ENCODE data around the gene SMPDL3A. TPM values are rescaled to one million over a fixed set of nuclear protein-coding genes. Genes with fewer than 3 reads are reported as not detected.
A peak's percentile ranks its signal among the peaks of the same experiment; 100 is the strongest.

Gene SMPDL3A
- total RNA-seq, 1 donor from 2014 or later, result 3.3 TPM

GRCh38 chr6:122810189-122810588 is 21.1 kb downstream of the SMPDL3A start:
- H3K4me3 Mint-ChIP-seq, result no peak overlapping the region
- H3K36me3 Mint-ChIP-seq (ENCODE audit: low read depth), result peaks cover 14% of the 10 kb centered on the region
- H3K27ac Mint-ChIP-seq (ENCODE audit: unreplicated experiment), result no peak overlapping the region
- H3K27me3 Mint-ChIP-seq (ENCODE audit: low read depth), result no peaks in the 10 kb centered on the region
- H3K9me3 Mint-ChIP-seq, result no peaks in the 10 kb centered on the region
- TF ChIP-seq CTCF (conservative IDR thresholded peaks at IDR 0.05), result no peak
- no peak for DNase-seq (ENCODE audit: low read depth, low spot score)
- H3K4me1 Mint-ChIP-seq, result peaks cover 4% of the 10 kb centered on the region

GRCh38 chr6:122817358-122817757 is 28.3 kb downstream of the SMPDL3A start:
- DNase-seq (ENCODE audit: low read depth, low spot score), result no peak
- H3K4me3 Mint-ChIP-seq, result no peak overlapping the region
- H3K9me3 Mint-ChIP-seq, result no peaks in the 10 kb centered on the region
- peaks cover 15% of the 10 kb centered on the region for H3K36me3 Mint-ChIP-seq (ENCODE audit: low read depth)
- peaks cover 30% of the 10 kb centered on the region for H3K4me1 Mint-ChIP-seq
- TF ChIP-seq CTCF (conservative IDR thresholded peaks at IDR 0.05), result no peak
- no peaks in the 10 kb centered on the region for H3K27me3 Mint-ChIP-seq (ENCODE audit: low read depth)
- H3K27ac Mint-ChIP-seq (ENCODE audit: unreplicated experiment), result no peak overlapping the region

GRCh38 chr6:122817766-122818165 is 28.7 kb downstream of the SMPDL3A start:
- Mint-ChIP-seq H3K36me3 (ENCODE audit: low read depth) (peaks cover 12% of the 10 kb centered on the region), H3K4me1 (peaks cover 31% of the 10 kb centered on the region), H3K27ac (ENCODE audit: unreplicated experiment) (no peak overlapping the region), H3K9me3 (no peaks in the 10 kb centered on the region), H3K27me3 (ENCODE audit: low read depth) (no peaks in the 10 kb centered on the region), H3K4me3 (no peak overlapping the region)
- no peak for DNase-seq (ENCODE audit: low read depth, low spot score)
- no peak for TF ChIP-seq CTCF (conservative IDR thresholded peaks at IDR 0.05)

- no peak for TF ChIP-seq CTCF (conservative IDR thresholded peaks at IDR 0.05)
- DNase-seq (ENCODE audit: low read depth, low spot score), result no peak
- Mint-ChIP-seq H3K36me3 (ENCODE audit: low read depth) (peaks cover 11% of the 10 kb centered on the region), H3K9me3 (no peaks in the 10 kb centered on the region), H3K4me3 (no peak overlapping the region), H3K4me1 (peaks cover 42% of the 10 kb centered on the region), H3K27me3 (ENCODE audit: low read depth) (no peaks in the 10 kb centered on the region), H3K27ac (ENCODE audit: unreplicated experiment) (no peak overlapping the region)
Measured at GRCh38 chr6:122818866-122819265, 29.8 kb downstream of the SMPDL3A start.

- Mint-ChIP-seq H3K9me3 (no peaks in the 10 kb centered on the region), H3K27ac (ENCODE audit: unreplicated experiment) (no peak overlapping the region), H3K36me3 (ENCODE audit: low read depth) (peaks cover 13% of the 10 kb centered on the region), H3K4me3 (no peak overlapping the region), H3K27me3 (ENCODE audit: low read depth) (no peaks in the 10 kb centered on the region), H3K4me1 (peaks cover 53% of the 10 kb centered on the region)
- no peak for DNase-seq (ENCODE audit: low read depth, low spot score)
- TF ChIP-seq CTCF (conservative IDR thresholded peaks at IDR 0.05), result no peak
Measured at GRCh38 chr6:122821095-122821494, 32.0 kb downstream of the SMPDL3A start.

GRCh38 chr6:122825163-122825562 is 36.1 kb downstream of the SMPDL3A start:
- no peak for DNase-seq (ENCODE audit: low read depth, low spot score)
- Mint-ChIP-seq H3K27me3 (ENCODE audit: low read depth) (no peaks in the 10 kb centered on the region), H3K4me3 (peak overlapping the region; percentile 37), H3K36me3 (ENCODE audit: low read depth) (peaks cover 13% of the 10 kb centered on the region), H3K27ac (ENCODE audit: unreplicated experiment) (no peak overlapping the region), H3K4me1 (peaks cover 59% of the 10 kb centered on the region), H3K9me3 (peaks cover 2% of the 10 kb centered on the region)
- no peak for TF ChIP-seq CTCF (conservative IDR thresholded peaks at IDR 0.05)

Measured in neural crest cell (in vitro differentiated cells).